ENCODE data around the gene NUMBL.

Gene NUMBL

DNA sequence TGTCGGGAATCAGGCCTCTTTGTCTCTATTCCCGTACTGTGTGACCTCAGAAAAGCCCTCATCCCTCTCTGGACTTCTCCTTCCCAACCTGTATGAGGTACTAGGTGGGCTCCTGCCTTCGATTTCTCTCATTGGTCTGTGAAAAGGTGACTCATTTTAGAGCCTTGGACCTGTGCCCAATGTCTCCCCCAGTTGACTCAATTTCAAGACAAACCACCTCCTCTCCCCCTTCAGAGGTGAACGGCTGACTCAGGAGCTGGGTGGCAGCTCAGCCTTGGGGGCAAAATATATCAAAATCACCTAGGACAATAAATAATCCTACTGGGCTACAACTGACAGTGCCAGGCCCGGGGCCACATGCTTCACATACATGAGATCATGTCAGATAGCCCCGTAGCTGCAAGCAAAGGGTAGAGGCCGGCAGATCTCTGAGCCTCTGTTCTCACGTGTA lies 25.6 kb upstream of the NUMBL start:
- DNase-seq: peak; percentile 60

DNA sequence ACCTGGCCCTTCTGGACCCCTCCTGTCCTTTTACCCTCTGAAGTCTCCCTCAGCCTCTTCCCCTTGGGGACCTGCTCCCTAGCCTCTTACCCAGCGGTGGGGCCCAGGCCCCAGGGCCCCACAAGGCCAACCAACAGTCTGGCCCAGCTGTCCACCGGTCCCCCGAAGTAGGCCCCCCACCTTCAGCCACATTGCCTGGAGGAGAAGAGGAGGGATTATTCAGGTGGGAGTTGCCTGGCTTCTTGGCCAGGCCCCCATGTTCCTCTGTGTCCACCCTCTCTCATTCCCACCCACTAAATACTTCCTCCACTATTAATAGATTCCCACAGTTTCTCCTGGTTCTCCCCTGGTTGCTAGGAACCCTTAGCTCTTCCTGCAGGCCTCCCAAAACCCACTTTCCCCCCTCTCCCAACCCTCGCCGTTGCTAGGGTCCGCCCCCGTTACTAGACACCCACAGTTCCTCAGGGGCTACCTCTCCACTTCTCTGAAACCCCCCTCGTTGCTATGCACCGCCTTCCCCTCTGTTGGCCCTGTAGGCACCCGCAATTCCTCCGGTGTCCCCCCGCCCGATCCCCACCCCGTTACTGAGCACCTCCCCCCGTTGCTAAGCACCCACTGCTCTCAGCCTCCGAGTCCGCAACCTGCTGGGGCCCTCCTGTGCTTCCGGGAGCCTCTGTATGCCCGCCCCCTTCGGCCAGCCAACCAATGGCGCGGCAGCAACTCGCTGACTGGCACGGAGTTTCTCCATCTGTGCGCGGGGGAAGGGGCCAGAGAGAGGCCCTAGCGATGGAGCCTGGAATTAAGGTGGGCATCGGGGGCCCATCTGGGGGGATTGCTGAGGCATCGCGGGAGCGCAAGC lies 24.2 kb upstream of the NUMBL start:
- DNase-seq: peak; percentile 97

DNA sequence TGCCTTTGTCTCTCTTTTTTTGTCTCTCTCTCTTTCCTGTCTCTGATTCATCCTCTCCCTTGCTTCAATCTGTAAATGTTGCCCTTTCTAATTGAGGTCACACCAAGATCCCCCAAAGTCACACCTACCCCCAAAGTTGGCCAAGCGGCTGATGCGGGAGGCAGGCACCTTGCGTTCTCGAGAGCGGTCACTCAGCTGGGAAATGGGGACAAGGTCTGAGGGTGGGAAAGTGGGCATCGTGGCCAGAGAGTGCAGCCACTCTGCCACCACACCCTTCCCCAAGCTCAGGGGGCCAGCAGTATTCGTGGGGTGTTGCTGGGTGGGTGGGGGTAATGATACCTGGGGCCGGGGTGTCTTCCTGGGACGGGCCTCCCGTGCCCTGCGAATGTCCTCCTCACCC lies 23.5 kb upstream of the NUMBL start:
- no peak for DNase-seq

DNA sequence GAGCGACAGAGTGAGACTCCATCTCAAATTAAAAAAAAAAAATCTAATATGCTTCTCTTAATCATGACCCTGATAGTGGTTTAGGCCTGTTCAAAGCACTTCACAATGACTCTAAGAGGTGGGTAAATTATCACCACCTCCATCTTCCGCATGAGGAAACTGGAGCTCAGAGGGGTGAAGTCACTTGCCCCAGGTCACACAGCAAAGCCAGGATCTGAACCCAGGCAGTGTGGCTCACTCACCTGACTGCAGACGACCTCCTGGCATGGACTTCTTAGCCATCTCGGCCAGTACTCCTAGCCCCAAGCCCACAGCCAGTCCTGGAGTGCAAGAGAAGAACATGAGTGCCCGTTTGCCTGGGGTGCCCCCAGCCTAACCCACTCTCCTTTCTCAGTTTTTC lies 19.4 kb upstream of the NUMBL start:
- DNase-seq: no peak

DNA sequence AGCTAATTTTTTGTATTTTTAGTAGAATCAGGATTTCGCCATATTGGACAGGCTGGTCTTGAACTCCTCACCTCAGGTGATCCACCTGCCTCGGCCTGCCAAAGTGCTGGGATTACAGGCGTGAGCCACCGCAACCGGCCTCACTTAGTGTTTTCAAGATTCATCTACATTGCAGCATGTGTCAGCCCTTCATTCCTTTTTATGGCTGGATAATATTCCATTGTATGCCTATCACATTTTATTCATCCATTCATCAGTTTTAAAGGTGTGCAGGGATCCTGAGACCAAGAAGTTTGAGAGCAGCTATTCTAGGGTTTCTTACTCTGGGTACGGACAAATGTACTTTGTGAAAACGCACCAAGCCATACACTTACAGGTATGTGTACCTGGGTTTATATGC lies 17.2 kb upstream of the NUMBL start:
- DNase-seq: no peak

DNA sequence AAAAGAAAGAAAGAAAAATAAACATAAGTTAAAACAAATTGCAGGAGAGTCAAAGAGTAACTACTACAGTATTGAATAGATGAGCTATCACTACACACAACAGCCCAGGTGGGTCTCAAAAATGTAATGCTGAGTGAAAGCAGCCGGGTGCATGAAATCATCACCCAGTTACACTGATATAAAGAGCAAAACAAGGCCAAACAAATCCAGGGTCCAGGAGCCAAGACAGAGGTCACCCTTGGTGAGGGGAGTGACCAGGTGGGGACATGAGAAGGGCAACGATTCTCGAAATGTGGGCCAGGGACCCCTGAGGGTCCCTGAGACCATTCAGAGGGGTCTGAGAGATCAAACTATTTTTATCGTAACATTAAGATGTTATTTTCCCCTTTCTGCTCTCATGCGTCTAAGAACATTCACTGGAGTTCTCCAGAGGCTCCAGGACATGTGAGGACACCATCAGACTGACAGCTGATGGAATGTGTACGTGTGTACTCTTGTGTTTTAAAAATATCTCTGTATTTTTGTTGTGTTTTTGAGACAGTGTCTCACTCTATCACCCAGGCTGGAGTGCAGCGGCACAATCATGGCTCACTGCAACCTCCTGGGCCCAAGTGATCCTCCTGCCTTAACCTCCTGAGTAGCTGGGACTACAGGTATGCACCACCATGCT lies 15.6 kb upstream of the NUMBL start:
- no peak for DNase-seq

DNA sequence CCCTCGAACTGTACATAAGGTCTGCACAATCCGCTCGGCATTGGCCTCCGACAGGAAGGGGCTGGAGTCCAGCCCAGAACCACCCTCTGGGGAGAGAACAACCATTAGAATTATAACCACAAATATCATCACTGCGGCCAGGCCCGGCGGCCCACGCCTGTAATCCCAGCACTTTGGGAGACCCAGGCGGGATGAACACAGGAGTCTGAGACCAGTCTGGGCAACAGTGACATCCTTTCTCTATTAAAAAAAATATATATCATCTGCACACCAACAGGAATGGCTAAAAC lies 14.9 kb upstream of the NUMBL start:
- DNase-seq: no peak

DNA sequence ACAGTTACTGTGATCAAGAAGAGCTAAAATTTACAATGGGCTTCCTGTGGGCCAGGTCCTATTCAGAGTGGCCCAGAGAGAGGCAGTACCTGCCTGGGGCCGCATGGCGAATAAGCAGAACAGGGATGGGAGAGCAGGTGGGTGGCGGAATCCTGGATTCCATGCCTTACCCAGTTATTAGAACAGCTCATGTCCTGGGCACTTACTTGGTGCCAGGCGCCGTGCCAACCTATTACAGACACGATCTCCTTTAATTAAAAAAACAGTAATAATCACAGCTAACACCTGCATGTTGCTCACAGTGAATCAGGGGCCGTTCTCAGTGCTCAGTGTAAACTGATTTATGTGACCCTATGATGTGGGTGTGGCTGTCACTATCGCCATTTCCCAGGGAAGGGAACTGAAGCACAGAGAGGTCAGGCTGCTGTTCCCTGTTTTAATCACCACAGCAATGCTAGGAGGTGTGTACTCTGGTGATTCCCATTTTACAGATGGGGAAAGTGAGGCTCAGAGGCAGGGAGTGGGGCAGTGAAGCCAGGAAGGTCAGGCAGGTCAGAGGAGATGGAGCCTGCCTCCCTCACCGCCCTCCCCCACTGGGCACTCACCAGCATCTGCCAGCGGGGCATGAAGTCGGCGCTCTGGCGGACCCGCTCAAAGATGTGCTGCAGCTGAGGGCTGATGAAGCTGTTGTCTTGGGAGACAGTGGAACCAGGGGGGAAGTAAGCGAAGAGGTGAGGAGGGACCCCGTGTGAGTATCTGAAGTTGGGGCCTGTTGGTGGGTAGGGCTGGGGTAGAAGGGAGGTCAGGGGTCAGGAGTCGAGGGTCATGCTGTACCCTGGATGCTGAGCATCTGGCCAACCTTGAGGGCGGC lies 14.3 kb upstream of the NUMBL start:
- no peak for DNase-seq

DNA sequence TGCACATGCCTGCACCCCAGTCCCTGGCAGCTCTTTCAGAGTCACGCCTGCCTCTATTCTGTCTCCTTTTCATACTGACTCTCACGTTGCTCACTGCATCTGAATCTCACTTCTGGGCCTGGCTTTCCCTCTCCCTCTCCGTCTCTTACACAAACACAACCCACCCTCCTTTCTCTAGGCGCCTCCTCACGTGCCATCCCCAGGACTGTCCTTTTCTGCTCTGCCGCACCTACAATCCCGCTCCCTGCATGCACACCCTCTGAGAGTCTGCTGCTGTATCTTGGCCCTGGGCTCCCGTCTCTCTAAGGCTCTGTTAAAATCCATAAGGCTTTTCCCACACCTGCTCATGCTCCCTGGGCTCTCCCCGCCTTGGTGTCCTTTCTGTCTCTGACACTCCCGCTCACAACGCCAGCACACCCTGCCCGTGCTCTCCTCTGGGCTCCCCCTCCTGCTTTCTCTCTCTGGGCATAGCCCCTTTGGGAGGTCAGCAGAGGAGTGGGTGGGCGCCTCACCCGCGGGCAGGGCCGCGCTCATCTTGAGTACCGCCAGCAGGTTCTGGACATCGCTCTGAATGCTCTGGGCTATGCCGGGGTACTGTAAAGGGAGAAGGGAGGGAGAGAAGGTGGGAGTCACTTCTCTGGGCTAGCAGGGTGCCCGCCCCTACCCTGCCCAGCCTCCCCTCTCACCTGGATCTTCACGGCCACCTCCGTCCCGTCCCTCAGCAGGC lies 12.7 kb upstream of the NUMBL start:
- DNase-seq: no peak

DNA sequence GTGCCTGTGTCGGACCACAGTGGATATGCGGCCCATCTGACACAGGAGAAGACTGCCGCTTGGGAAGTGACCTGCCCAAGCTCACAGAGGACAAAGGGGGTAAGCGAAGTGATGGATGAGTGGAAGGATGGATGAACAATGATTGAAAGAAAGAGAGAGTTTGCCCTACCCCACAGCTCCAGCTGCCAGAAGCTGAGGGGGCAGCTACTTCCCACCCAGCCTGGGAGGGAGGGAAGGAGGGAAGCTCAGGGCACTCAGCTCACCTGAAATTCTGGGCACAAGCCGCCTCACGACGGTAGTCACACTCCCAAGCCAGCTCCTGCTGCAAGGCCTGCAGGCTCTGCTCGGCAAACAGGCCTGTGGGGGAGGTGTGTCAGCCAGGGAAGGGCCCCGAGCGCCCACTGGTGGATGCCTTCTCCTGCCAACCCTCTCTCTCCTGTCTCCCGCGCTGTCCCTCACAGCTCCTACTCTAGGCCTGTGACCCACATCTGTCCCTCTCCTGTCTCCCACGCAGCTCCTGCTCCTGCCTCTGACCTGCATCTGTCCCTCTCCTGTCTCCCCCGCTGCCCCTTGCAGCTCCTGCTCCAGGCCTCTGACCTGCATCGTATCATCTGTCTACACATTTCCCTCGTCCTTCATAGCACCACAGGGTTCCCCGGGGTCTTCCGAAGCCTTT lies 12.0 kb upstream of the NUMBL start:
- DNase-seq: peak; percentile 92

DNA sequence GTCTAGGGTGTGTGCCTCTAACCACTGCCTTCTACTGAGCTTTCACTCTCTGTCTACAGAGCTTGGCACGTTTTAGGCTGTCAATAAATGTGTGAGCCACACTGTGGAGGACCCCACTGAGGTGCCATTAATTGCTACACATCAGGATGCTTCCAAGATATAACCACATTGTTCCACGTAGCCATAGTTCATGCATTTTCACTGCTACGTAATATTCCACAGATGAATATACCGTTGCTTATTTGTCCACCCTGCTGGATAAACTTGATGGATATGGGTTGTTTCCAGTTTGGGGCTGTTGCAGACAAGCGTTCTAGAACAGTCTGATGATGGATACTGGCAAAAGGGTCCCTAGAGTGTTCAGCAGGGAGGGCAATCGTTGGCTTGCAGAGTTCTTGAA lies 11.3 kb upstream of the NUMBL start:
- no peak for DNase-seq

DNA sequence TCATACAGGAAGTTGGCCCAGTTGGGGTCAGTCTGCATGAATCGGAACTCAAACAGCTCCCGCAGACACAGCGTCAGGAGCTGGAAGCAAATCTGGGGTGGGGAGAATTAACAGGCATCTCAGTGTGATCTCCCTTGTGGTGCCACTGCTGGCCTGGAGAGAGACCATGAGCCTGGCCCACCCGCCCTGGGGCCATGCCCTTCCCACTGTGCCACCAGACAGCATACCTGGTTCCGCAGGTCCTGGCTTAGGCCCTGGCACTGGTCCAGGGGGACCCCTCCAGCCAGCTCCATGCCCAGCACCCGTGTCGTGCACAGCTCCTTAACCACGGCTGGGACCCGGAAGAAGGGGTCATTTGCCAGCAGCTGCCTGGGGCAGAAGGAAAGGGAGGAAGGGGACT lies 9.6 kb upstream of the NUMBL start:
- no peak for DNase-seq

DNA sequence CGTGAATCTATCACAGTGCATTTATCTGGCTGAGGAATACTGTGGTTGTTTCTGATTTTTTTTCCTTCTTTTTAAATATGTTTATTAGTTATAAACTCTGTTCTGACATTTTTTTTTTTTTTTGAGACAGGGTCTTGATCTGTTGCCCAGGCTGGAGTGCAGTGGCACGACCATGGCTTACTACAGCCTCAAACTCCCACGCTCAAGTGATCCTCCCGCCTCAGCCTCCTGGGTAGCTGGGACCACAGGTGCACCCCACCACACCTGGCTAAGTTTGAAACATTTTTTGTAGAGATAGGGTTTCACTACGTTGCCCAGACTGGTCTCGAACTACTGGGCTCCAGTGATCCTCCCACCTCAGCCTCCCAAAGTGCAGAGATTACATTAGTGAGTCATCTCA lies 6.6 kb upstream of the NUMBL start:
- DNase-seq: no peak

DNA sequence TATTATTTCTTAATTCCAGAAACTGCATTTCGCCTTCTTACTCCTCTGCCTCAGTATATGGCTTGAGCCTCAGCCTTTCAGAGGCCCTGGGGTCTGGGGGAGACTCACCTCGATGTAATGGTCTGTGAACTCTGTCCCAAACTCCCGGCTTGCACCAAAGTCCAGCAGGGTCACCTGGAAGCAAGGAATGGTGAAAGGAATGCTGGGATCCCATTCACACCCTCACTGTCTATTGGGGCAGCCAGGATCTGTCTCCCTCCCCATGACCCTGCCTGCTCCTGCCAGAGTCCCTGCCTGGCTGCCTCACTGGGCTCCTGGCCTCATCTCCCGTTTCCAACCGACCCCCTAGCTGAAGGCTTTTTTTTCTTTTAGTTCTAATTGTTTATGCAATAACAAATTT lies 5.4 kb upstream of the NUMBL start:
- no peak for DNase-seq

DNA sequence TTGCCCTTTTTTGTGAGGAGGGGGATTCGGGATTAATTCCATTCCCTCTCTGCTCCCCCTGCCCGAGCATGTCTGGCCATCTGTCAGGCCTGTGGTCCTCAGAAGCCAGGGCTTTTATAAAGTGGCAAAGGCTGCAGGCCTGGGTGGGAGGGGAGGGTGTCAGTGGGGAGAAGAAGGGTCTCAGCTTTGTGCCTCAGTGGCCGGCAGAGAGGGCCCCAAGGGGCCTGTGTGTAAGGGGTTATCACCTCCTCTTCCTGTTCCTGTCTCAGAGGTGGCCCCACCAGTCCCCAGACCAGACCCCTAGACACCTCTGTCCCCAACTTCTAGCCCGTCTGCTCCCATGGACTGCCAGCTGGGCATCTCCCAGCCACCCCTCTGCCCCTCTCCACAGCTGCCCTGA lies 3.4 kb upstream of the NUMBL start:
- peak; percentile 66 for DNase-seq

DNA sequence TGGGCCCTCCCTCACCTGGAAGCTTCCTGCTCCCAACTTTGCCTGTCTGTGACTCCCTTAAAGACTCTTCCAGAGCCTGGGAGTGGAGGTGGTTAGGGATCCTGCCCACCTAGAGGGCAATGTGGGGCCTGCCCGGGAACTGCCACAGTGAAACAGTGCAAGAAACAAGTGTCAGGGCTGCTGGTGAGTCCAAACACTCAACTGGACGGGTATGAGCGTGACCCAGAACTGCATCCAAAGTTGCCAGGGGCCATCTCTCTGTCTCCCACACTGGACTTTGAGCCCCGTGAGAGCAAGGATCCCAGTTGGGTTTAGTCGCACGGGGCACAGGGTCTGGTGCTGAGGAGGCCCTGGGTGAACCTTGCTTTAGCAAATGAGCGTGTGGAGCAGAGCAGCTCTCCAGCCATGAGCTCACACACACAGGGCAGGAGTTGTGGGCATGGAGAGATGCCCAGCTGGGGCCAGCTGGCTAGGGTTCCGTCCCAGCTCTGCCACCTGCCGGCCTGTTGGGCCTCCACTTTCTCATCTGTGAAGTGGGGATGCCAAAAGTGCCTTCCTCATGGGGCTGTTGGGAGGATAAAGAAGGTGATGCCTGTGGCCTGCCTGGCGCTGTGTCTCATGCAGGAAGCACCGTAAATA lies 2.8 kb upstream of the NUMBL start:
- DNase-seq: peak; percentile 22

DNA sequence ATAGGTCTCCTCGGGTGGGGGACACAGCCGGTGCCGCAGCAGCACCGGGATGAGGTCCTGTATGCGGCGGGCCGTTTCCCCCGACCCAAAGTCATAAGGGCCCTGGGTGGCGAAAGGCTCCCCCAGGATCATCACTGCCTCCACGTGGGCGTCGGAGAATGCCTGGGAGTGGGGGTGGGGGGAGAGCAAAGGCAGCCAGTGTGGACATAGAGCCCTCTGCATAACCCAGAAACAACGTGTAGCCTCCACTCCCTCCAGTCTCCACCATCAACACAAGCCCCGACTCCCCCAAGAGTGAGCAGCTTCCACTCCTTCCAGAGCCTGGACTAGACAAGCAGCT lies 1.7 kb upstream of the NUMBL start:
- peak; percentile 58 for DNase-seq

DNA sequence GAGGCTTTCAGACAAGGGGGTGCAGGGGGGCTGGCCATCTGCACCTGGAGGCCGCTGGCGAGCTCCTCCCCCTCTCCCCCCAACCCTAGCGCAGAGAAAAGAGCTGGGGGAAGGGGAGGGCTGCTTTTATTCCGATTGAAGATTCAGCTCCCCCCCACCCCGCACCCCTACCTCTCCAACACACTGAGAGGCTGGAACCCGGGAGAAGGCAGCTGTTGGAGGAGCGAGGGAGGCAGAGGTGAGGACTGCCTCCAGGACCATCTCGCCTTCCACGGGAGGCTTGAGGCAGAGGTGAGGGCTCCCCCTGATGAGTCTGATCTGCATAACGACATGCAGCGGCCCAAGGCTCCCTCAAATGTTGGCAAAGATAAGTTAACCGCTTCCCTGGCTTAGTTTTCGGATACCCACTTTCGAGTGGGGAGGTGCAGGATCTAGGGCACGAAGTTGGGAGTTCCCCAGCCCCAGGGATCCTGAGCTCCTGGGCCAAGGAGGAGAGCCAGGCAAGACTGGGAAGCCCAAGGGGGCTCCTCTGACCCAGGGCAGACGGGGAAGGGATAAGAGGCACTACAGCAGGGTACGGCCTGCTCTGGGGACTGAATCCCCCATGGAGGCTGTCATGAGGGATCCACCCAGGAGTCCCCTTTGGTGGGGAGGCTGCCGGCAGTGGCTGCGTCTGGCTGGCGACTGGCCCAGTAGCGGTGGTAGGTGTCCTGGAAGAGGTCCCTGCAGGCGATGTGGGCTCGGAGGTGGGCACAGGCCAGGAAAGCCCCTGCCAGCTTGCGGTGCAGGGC lies 1.2 kb upstream of the NUMBL start:
- peak; percentile 99 for DNase-seq

DNA sequence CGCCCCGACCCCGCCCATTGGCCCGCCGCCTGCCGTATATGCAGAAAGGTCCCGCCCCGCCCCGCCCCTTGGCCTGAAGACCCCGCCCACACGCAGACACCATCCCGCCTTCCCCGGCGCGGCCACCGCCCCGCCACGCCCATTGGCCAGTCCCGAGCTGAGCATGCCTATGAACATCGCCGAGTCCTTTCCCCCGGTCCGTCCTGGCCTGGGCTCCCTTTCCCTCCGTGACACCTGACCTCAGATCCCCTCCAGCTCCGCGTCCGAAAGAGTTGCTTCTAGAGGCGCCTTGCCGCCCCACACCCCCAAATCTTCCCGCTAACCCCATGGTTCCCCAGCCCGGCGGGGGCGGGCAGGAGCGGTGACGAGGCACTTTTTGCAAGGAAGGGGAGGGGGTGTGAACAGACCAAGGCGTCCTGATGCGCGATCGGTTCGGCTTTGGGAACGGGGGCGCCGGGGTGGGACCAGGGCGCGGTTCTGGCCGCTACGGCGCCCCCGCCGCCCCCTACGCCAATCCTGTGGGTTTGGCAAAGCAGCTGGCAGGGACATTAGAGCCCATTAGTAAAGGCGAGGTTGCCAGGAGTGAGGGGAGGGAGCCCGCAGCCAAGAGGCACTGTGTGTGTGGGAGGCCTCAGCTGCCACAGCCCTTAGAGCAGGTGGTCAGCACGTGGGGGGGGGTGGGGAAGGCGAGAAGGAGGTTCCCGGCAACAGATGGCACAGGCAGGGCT lies 406 bp upstream of the NUMBL start:
- DNase-seq: peak; percentile 96

DNA sequence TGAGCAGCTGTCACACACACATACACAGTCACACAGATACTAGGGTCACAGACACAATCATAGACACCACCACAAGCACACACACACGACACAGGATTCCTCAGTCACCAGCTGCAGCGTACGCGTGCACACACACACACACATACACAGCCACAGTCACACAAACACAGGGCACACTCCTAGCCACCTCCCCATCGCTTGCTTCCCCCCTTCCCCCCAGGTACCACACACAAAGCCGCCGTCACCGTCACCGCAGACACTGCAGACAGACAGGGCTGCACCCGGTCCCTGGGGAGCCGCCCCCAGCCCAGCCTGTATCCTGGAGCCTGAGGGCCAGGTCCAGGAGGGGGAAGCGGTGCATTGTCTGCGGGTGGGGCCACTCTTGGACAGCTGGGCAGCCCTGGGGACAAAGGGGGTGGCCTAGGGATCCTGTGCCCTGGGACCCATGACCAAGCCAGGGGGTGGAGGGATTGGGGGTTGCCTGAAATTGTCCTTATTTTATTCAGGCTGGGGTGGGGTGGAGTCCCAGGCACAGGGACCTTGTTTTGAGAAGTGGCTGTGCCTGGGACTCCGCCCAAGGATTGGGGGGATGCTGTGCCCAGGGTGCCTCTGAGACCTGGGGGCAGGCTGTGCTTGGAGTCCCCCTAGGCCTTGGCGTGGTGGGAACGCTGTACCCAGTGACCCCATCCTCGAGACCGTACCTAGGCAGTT lies 957 bp downstream of the NUMBL start:
- DNase-seq: peak; percentile 67
